GM13976 (cell line): Measurements from ENCODE around the gene BAIAP2L1.
A peak's percentile ranks its signal among the peaks of the same experiment; 100 is the strongest.

Source experiments
- DNase-seq: peaks from one replicate; pipeline ENCODE4 v3.0.0; 2012; ENCODE audit warnings: low spot score
- CTCF ChIP-seq: IDR thresholded peaks from 2 replicates; pipeline ENCODE4 v1.5.1; 2012; ENCODE audit warnings: borderline replicate concordance, mild to moderate bottlenecking; ENCODE audit not compliant: insufficient read depth; ENCODE audit errors: extremely low read depth, missing control alignments, control extremely low read depth
- in situ Hi-C: fragments of 300-500 bp; cut with MboI; formaldehyde crosslinking; loops from one replicate; pipeline ENCODE4 v1.12.0; 2022; ENCODE audit warnings: low sequenced_read_pairs, mixed read lengths, inconsistent platforms; ENCODE audit not compliant: unreplicated experiment

BAIAP2L1 gene

GRCh38 chr7:98254516-98254915 lies 146.4 kb downstream of the BAIAP2L1 start:
- in situ Hi-C loops = no loop called here
- DNase-seq = no peak

GRCh38 chr7:98252425-98253054 lies 148.3 kb downstream of the BAIAP2L1 start:
- no peak for TF ChIP-seq CTCF
- no peak for DNase-seq
- in situ Hi-C loops = no loop called here

More at GRCh38 chr7:98254516-98254915, 146.4 kb downstream of the BAIAP2L1 start:
- TF ChIP-seq CTCF = no peak

GRCh38 chr7:98251601-98252424 lies 149.1 kb downstream of the BAIAP2L1 start, which contains the start of gene TECPR1:
Gene TECPR1 (minus strand): TSS chr7:98252232. CDS start chr7:98246146, 6,086 bp downstream.
- in situ Hi-C loops = no loop called here
- TF ChIP-seq CTCF = no peak
- peak; percentile 100 for DNase-seq

GRCh38 chr7:98251231-98251600 lies 149.7 kb downstream of the BAIAP2L1 start:
- in situ Hi-C loops = no loop called here
- no peak for TF ChIP-seq CTCF
- peak; percentile 46 for DNase-seq

GRCh38 chr7:98250789-98251188 lies 150.1 kb downstream of the BAIAP2L1 start:
- peak; percentile 24 for TF ChIP-seq CTCF
- DNase-seq = peak; percentile 78
- in situ Hi-C loops = no loop called here

- DNase-seq = no peak
- no peak for TF ChIP-seq CTCF
- in situ Hi-C loops = no loop called here
Observed at GRCh38 chr7:98249106-98249505, 151.8 kb downstream of the BAIAP2L1 start.
